ENCODE results near the gene TOPBP1. TPM values are rescaled to one million over a fixed set of nuclear protein-coding genes. Genes with fewer than 3 reads are reported as not detected.

The TOPBP1 gene
- total RNA-seq, 4 donors from 2014 or later, result 17.8 to 26.2 (median 20.7) TPM

GRCh38 chr3:133659806-133660205 lies 1.9 kb downstream of the TOPBP1 start:
- WGBS, 2 donors, result 82 to 85% methylated on average over 2 of the region's 2 CpGs
- no peak for DNase-seq (ENCODE audit: low spot score in 2 of 2)
- intact Hi-C loops (cut with DNase I; ENCODE audit: low total_unique reads), result no loop called here
- no peak overlapping the region for H3K4me3 ChIP-seq (ENCODE audit: low read depth, poor library complexity, severe bottlenecking)
- TF ChIP-seq POLR2A (IDR thresholded peaks at IDR 0.05) (no peak), CTCF (IDR thresholded peaks at IDR 0.05) (no peak)

GRCh38 chr3:133655731-133656515 lies 5.8 kb downstream of the TOPBP1 start:
- intact Hi-C loops (cut with DNase I; ENCODE audit: low total_unique reads), result no loop called here
- TF ChIP-seq POLR2A (IDR thresholded peaks at IDR 0.05) (no peak), CTCF (IDR thresholded peaks at IDR 0.05) (no peak)
- WGBS, 2 donors, result 74 to 84% methylated on average over 4 of the region's 4 CpGs
- H3K4me3 ChIP-seq (ENCODE audit: low read depth, poor library complexity, severe bottlenecking), result no peak overlapping the region
- no peak for DNase-seq (ENCODE audit: low spot score in 2 of 2)

GRCh38 chr3:133649486-133650068 lies 12.2 kb downstream of the TOPBP1 start:
- WGBS, 2 donors, result 86 to 89% methylated on average over 4 of the region's 4 CpGs
- TF ChIP-seq POLR2A (IDR thresholded peaks at IDR 0.05) (no peak), CTCF (IDR thresholded peaks at IDR 0.05) (no peak)
- DNase-seq (ENCODE audit: low spot score in 2 of 2), result no peak
- no peak overlapping the region for H3K4me3 ChIP-seq (ENCODE audit: low read depth, poor library complexity, severe bottlenecking)
- intact Hi-C loops (cut with DNase I; ENCODE audit: low total_unique reads), result no loop called here

GRCh38 chr3:133644768-133645167 lies 17.0 kb downstream of the TOPBP1 start:
- no peak overlapping the region for H3K4me3 ChIP-seq (ENCODE audit: low read depth, poor library complexity, severe bottlenecking)
- TF ChIP-seq CTCF (IDR thresholded peaks at IDR 0.05) (no peak), POLR2A (IDR thresholded peaks at IDR 0.05) (no peak)
- intact Hi-C loops (cut with DNase I; ENCODE audit: low total_unique reads), result no loop called here
- 73 to 87% methylated on average over 1 of the region's 1 CpG for WGBS, 2 donors
- no peak for DNase-seq (ENCODE audit: low spot score in 2 of 2)

GRCh38 chr3:133643611-133644010 lies 18.1 kb downstream of the TOPBP1 start:
- no peak for DNase-seq (ENCODE audit: low spot score in 2 of 2)
- intact Hi-C loops (cut with DNase I; ENCODE audit: low total_unique reads), result no loop called here
- no peak for TF ChIP-seq POLR2A (IDR thresholded peaks at IDR 0.05)
- TF ChIP-seq CTCF (IDR thresholded peaks at IDR 0.05), result no peak
- no peak overlapping the region for H3K4me3 ChIP-seq (ENCODE audit: low read depth, poor library complexity, severe bottlenecking)
- WGBS, 2 donors, result 89 to 90% methylated on average over 2 of the region's 2 CpGs

Data from lower leg skin (tissue), 4 donors.